DOHH2 (cell line): ENCODE data around the gene FARS2.

Source experiments
- H3F3A ChIP-seq: fragments of 200-600 bp; sonication (generic), shearing (Covaris generic); 2 replicates; pipeline ENCODE4 v1.6.0; 2016; ENCODE audit warnings: antibody characterized with exemption, mild to moderate bottlenecking; ENCODE audit not compliant: control insufficient read depth, insufficient read depth
- H3K27ac ChIP-seq: fragments of 200-600 bp; sonication (generic); 2 replicates; pipeline ENCODE4 v1.5.1; 2014; ENCODE audit warnings: low read depth, mild to moderate bottlenecking, low read length, moderate library complexity
- H3K27me3 ChIP-seq: fragments of 200-600 bp; sonication (generic); 2 replicates; pipeline ENCODE4 v1.6.1; 2014; ENCODE audit warnings: mild to moderate bottlenecking, low read length, mixed read lengths; ENCODE audit not compliant: control insufficient read depth
- H3K36me3 ChIP-seq: fragments of 200-600 bp; sonication (generic); 2 replicates; pipeline ENCODE4 v1.6.1; 2014; ENCODE audit warnings: mild to moderate bottlenecking, low read length, moderate library complexity, mixed read lengths; ENCODE audit not compliant: control insufficient read depth
- H3K4me1 ChIP-seq: fragments of 200-600 bp; sonication (generic); 2 replicates; pipeline ENCODE4 v1.6.1; 2014; ENCODE audit warnings: mild to moderate bottlenecking, low read length, mixed read lengths; ENCODE audit not compliant: control insufficient read depth
- H3K4me2 ChIP-seq: fragments of 200-600 bp; sonication (generic); 2 replicates; pipeline ENCODE4 v1.6.0; 2014; ENCODE audit warnings: mild to moderate bottlenecking, low read length, moderate library complexity
- H3K4me3 ChIP-seq: fragments of 200-600 bp; sonication (generic); 2 replicates; pipeline ENCODE4 v1.5.1; 2014; ENCODE audit warnings: mild to moderate bottlenecking, low read length, mixed read lengths
- H3K79me2 ChIP-seq: fragments of 200-600 bp; sonication (generic); 2 replicates; pipeline ENCODE4 v1.6.1; 2014; ENCODE audit warnings: mild to moderate bottlenecking, low read length, mixed read lengths; ENCODE audit not compliant: control insufficient read depth
- H3K9me2 ChIP-seq: fragments of 200-600 bp; sonication (generic); replicated peaks from 2 replicates; pipeline ENCODE4 v1.6.1; 2014; ENCODE audit warnings: mild to moderate bottlenecking, low read length, mixed read lengths; ENCODE audit not compliant: control insufficient read depth
- H3K9me3 ChIP-seq: fragments of 200-600 bp; sonication (generic); 2 replicates; pipeline ENCODE4 v1.6.1; 2014; ENCODE audit warnings: antibody characterized with exemption, low read length, mixed read lengths; ENCODE audit not compliant: control insufficient read depth, insufficient read depth
- H4K20me1 ChIP-seq: fragments of 200-600 bp; sonication (generic); 2 replicates; pipeline ENCODE4 v1.6.0; 2014; ENCODE audit warnings: low read depth, mild to moderate bottlenecking, antibody characterized with exemption, low read length, moderate library complexity; ENCODE audit not compliant: control insufficient read depth, insufficient read depth
- CTCF ChIP-seq: fragments of 200-600 bp; sonication (generic); IDR thresholded peaks from one replicate; pipeline ENCODE4 v1.5.1; 2014; ENCODE audit warnings: antibody characterized with exemption, mild to moderate bottlenecking, low read depth, low read length; ENCODE audit not compliant: poor library complexity, severe bottlenecking
- EZH2phosphoT487 ChIP-seq: fragments of 200-600 bp; sonication (generic); IDR thresholded peaks from 2 replicates; pipeline ENCODE4 v1.6.1; 2017; ENCODE audit warnings: borderline replicate concordance, mild to moderate bottlenecking, antibody characterized with exemption, low read length, moderate library complexity, mixed read lengths

FARS2 gene

GRCh38 chr6:5472571-5472970 lies 211.3 kb downstream of the FARS2 start:
- H3K9me3 ChIP-seq = no peaks in the 10 kb centered on the region
- TF ChIP-seq CTCF (no peak), EZH2phosphoT487 (no peak)
- H3K27ac ChIP-seq = no peak overlapping the region
- H3K9me2 ChIP-seq = no peaks in the 10 kb centered on the region
- peaks cover 7% of the 10 kb centered on the region for H3K4me1 ChIP-seq
- H3K79me2 ChIP-seq = no peaks in the 10 kb centered on the region
- no peaks in the 10 kb centered on the region for H3K36me3 ChIP-seq
- H3F3A ChIP-seq = no peaks in the 10 kb centered on the region
- H3K27me3 ChIP-seq = no peaks in the 10 kb centered on the region
- no peaks in the 10 kb centered on the region for H4K20me1 ChIP-seq
- no peak overlapping the region for H3K4me3 ChIP-seq
- no peak overlapping the region for H3K4me2 ChIP-seq

DNA sequence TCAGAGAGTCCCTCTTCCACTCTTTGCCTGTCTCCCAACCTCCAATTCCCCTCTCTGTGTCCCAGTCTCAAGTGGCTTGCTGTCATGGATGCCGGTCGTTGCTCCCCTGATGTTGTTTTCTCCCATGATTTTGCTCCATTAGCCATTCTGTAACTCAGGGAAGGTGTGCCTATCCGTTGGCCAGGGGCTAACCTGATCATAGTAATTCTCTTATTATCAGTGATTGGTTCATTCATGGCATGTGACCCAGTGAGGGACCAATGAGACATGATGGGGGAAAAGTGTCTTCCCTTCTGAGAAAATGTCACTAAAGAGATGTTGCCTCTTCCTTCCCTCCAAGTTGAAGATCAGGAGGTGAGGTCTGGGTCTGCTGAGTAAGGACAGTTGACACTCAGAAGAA lies 214.5 kb downstream of the FARS2 start:
- Histone ChIP-seq H3K9me3 (no peaks in the 10 kb centered on the region), H3K27me3 (no peaks in the 10 kb centered on the region), H3K4me1 (peaks cover 5% of the 10 kb centered on the region), H3K27ac (no peak overlapping the region), H3K79me2 (no peaks in the 10 kb centered on the region), H3F3A (no peaks in the 10 kb centered on the region), H3K36me3 (no peaks in the 10 kb centered on the region), H3K9me2 (no peaks in the 10 kb centered on the region), H3K4me2 (no peak overlapping the region), H4K20me1 (no peaks in the 10 kb centered on the region), H3K4me3 (no peak overlapping the region)
- TF ChIP-seq EZH2phosphoT487 = no peak
- no peak for TF ChIP-seq CTCF

- H3F3A ChIP-seq = no peaks in the 10 kb centered on the region
- no peaks in the 10 kb centered on the region for H4K20me1 ChIP-seq
- no peaks in the 10 kb centered on the region for H3K4me1 ChIP-seq
- no peak overlapping the region for H3K4me3 ChIP-seq
- no peaks in the 10 kb centered on the region for H3K79me2 ChIP-seq
- H3K4me2 ChIP-seq = no peak overlapping the region
- H3K27me3 ChIP-seq = no peaks in the 10 kb centered on the region
- no peaks in the 10 kb centered on the region for H3K9me2 ChIP-seq
- no peaks in the 10 kb centered on the region for H3K9me3 ChIP-seq
- no peaks in the 10 kb centered on the region for H3K36me3 ChIP-seq
- no peak for TF ChIP-seq CTCF
- TF ChIP-seq EZH2phosphoT487 = no peak
- H3K27ac ChIP-seq = no peak overlapping the region
These were observed 217.1 kb downstream of the FARS2 start for GRCh38 chr6:5478380-5478779.

DNA sequence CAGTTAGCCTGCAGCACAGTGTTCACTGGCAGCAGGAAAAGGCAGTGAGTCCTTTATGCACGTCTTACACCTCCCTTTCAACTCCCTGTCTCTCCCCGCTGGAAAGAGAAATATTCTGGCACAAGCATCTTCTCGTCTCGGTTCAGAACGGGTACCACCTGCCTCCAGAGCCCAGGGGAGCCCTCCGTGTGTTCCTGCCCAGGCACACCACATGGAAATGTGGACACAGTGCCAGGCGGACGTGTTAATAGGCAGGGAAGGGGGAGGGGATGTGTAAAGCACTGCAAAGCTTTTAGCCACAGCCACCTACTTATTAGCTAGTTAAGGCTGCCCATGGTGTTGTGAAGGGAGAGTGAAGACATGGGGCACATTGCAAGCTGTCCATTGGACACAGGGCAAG lies 219.7 kb downstream of the FARS2 start:
- Histone ChIP-seq H3K4me1 (no peaks in the 10 kb centered on the region), H3K4me2 (no peak overlapping the region), H3F3A (no peaks in the 10 kb centered on the region), H3K36me3 (no peaks in the 10 kb centered on the region), H3K79me2 (no peaks in the 10 kb centered on the region), H4K20me1 (no peaks in the 10 kb centered on the region), H3K4me3 (no peak overlapping the region), H3K27me3 (no peaks in the 10 kb centered on the region), H3K9me2 (no peaks in the 10 kb centered on the region), H3K9me3 (no peaks in the 10 kb centered on the region), H3K27ac (no peak overlapping the region)
- TF ChIP-seq CTCF (no peak), EZH2phosphoT487 (no peak)
